HUES64 (cell line): ENCODE measurements around the gene CFDP1.
"Not testable (repeated sequence)": the region's sequence is repeated elsewhere in the genome, so short reads cannot be mapped to it uniquely, and the experiment has no call there.

Experiments
- H3K27ac ChIP-seq: 2 replicates; pipeline ENCODE4 v1.7.0; 2013; ENCODE audit warnings: low read depth, low read length, inconsistent platforms
- H3K27me3 ChIP-seq: 2 replicates; pipeline ENCODE4 v1.6.1; 2013; ENCODE audit warnings: mild to moderate bottlenecking, low read length; ENCODE audit not compliant: insufficient read depth
- H3K36me3 ChIP-seq: 2 replicates; pipeline ENCODE4 v1.6.1; 2013; ENCODE audit warnings: mild to moderate bottlenecking, low read length; ENCODE audit not compliant: insufficient read depth
- H3K4me1 ChIP-seq: 2 replicates; pipeline ENCODE4 v1.6.1; 2013; ENCODE audit warnings: mild to moderate bottlenecking, low read length, moderate library complexity; ENCODE audit not compliant: insufficient read depth
- H3K4me3 ChIP-seq: 2 replicates; pipeline ENCODE4 v1.5.1; 2013; ENCODE audit warnings: mild to moderate bottlenecking, low read length, moderate library complexity
- H3K9ac ChIP-seq: 2 replicates; pipeline ENCODE4 v1.6.1; 2013; ENCODE audit warnings: mild to moderate bottlenecking, low read depth, low read length
- H3K9me3 ChIP-seq: 2 replicates; pipeline ENCODE4 v1.6.1; 2013; ENCODE audit warnings: low read depth, low read length; ENCODE audit not compliant: insufficient read depth
- WGBS: fragments of 150-250, 120-280 bp; methylation state at CpG from one replicate; pipeline ENCODE4 v1.1.7; 2013; ENCODE audit warnings: missing lambda C conversion rate; 5-methylcytosine and 5-hydroxymethylcytosine counted together

Gene CFDP1

GRCh38 chr16:75269358-75269757 is 163.9 kb downstream of the CFDP1 start:
- WGBS, result 95% methylated on average over 8 of the region's 9 CpGs
- H3K9ac ChIP-seq, H3K4me1 ChIP-seq, H3K36me3 ChIP-seq, H3K27ac ChIP-seq, H3K4me3 ChIP-seq, H3K9me3 ChIP-seq, H3K27me3 ChIP-seq: not testable (repeated sequence)

- Histone ChIP-seq H3K9ac (no peak overlapping the region), H3K27ac (no peak overlapping the region)
- WGBS, result 79% methylated on average over 10 of the region's 10 CpGs
Observed at GRCh38 chr16:75267631-75268264, 165.6 kb downstream of the CFDP1 start.

GRCh38 chr16:75266738-75267630 is 166.3 kb downstream of the CFDP1 start:
- H3K27me3 ChIP-seq, result no peaks in the 10 kb centered on the region
- no peaks in the 10 kb centered on the region for H3K9me3 ChIP-seq
- H3K27ac ChIP-seq, result no peak overlapping the region
- H3K4me3 ChIP-seq, result no peak overlapping the region
- H3K9ac ChIP-seq, result peak overlapping the region; percentile 91; the same call in 1 of the 2 replicates
- H3K36me3 ChIP-seq, result peaks cover 3% of the 10 kb centered on the region; the same call in 1 of the 2 replicates
- H3K4me1 ChIP-seq, result peaks cover 8% of the 10 kb centered on the region; the same call in 1 of the 2 replicates
- WGBS, result 91% methylated on average over 27 of the region's 27 CpGs

More at GRCh38 chr16:75267631-75268264, 165.6 kb downstream of the CFDP1 start:
- Histone ChIP-seq H3K27me3 (no peaks in the 10 kb centered on the region), H3K36me3 (peaks cover 3% of the 10 kb centered on the region; the same call in 1 of the 2 replicates), H3K4me3 (no peak overlapping the region), H3K4me1 (peaks cover 8% of the 10 kb centered on the region; the same call in 1 of the 2 replicates), H3K9me3 (no peaks in the 10 kb centered on the region)

DNA sequence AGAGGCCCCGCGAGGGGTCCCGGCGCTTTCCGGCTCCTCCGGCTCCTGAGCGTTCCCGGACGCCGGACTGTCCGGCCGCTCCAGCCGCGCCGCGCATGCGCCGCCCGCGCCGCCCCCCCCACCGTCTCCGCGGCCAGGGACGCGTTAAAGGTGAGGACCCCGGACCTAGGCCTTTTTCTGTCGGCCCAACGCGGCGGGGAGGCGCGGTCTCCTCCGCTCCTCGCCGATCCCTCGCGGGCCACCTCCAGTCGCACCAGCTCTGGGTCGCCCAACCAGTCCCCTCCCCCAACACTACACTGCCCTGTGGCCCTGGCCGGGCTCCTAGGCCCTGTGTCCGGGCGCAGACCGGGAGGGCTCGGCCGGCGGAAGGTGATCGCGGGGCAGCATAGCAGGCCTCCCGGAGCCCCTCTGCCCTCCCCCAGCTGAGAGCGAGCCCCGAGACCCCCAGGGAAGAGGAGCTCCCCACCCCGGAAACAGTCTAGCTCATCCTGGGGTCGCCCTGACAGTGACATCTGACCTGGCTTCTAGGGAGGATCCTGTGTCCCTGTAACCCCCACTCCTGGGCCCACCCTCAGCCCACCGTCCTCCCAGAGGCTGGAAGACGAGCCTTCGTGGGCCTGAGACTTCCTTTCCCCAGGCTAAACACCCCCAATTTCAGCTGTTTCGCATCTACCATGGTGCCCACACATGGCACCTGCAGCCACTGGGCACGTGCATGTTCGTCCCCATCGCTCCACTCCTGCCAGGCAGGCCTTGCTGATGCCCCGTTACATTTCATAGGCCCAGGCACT is 167.2 kb downstream of the CFDP1 start:
- no peaks in the 10 kb centered on the region for H3K27me3 ChIP-seq
- WGBS, result 12% methylated on average over 62 of the region's 62 CpGs
- H3K4me3 ChIP-seq, result peak overlapping the region; percentile 93
- no peaks in the 10 kb centered on the region for H3K9me3 ChIP-seq
- H3K36me3 ChIP-seq, result peaks cover 3% of the 10 kb centered on the region; the same call in 1 of the 2 replicates
- H3K4me1 ChIP-seq, result peaks cover 10% of the 10 kb centered on the region; the same call in 1 of the 2 replicates
- peak overlapping the region; percentile 91 for H3K9ac ChIP-seq
- no peak overlapping the region; the same call in 1 of the 2 replicates for H3K27ac ChIP-seq

DNA sequence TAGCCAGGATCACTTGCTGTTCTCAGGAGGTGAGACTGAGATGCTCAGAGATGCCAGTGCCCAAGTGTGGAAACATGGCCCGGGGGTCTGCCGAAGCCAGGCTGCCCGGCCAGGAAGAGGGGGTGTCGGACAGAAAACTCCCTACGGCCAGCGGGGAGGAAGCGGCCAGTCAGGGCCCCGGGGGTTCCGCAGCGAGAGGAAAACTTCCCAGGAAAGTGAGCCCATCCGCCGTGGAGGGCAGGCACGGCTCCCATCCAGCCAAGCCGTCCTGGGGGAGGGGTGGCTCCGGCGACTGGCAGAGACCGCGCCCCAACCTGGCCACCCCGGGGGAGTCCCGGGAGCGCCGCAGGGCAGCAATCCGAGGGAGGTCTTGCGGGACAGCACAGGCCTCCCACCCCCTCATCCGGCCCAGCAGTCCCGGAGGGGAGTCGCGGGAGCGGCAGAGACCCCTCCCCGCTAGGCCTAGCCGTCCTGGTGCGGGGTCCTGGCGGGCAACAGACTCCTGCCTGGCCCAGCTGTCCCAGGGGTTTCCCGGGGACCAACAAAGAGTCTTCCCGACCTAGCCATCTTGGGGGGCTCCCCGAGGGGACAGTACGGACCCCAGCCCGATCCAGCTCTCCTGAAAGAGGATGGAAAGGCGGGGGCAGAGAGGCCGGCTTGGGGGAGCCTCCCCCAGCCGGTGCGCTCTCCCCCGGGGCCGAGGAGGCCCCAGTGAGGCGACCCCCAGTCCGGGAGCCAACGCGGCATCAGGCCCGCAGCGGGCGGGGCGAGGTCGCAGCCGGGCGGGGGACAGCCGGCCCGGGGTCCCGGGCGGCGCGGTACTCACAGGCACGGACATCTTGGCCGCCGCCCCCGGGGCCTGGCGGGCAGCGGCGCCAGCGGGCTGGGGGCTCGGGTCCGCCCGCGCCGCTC is 168.0 kb downstream of the CFDP1 start:
- H3K36me3 ChIP-seq, result peaks cover 3% of the 10 kb centered on the region; the same call in 1 of the 2 replicates
- H3K9ac ChIP-seq, result peak overlapping the region; percentile 91

DNA sequence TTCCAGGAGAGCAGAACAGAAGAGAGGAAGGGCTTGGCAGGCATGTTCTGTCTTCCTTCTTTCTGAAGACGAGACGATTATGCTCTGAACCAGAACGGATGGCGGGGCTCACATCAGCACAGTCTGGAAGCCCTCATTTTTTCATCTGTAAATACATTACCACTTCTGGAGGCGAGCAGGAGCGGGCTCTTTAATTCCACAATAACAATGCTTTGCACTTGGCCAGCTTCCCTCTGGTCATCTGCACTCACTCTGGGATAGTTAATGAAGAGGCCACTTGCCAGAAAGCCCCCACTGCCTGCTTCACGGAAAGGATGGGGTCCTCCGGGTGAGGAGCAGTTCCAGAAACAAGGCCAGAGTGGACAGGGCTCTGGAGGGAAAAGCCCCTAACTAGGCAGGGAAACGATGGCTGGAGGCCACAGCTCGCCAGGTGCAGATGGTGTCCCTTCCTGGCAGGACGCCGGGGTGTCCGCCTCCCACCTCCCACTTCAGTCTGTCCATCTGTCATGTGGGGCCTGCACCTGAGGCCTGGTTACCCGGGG is 168.8 kb downstream of the CFDP1 start:
- 72% methylated on average over 14 of the region's 14 CpGs for WGBS
- Histone ChIP-seq H3K4me3 (peak overlapping the region; percentile 93), H3K27ac (no peak overlapping the region), H3K9ac (peak overlapping the region; percentile 91), H3K27me3 (no peaks in the 10 kb centered on the region), H3K36me3 (peaks cover 3% of the 10 kb centered on the region; the same call in 1 of the 2 replicates), H3K4me1 (peaks cover 12% of the 10 kb centered on the region; the same call in 1 of the 2 replicates), H3K9me3 (no peaks in the 10 kb centered on the region)

More for the DNA sequence above, 168.0 kb downstream of the CFDP1 start:
- Histone ChIP-seq H3K4me3 (peak overlapping the region; percentile 93), H3K27ac (peak overlapping the region; percentile 73), H3K4me1 (peaks cover 12% of the 10 kb centered on the region; the same call in 1 of the 2 replicates), H3K27me3 (no peaks in the 10 kb centered on the region), H3K9me3 (no peaks in the 10 kb centered on the region)
- 2% methylated on average over 74 of the region's 74 CpGs for WGBS

DNA sequence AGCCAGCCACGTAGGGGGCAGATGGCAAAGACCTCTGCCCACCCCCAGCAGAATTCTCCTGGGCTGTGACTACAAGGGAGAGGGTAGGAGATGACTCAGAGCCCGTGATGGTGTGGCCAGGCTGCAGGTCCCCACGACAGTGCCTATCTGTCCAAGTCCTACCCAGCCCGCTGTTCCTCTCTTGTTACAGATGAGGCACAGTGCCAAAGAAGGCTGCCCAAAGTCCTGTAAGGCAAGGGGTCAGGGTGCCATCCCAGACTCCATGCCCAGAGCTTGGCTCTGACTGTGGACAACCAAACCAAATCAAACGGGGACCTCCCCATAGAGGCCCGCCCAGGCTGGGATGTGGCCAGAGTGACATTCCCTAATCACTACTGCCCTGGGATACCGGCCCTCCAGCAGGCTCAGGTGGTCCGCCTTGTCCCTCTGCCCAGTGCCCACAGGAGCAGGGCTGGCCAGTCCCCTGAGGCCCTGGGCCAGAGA is 169.3 kb downstream of the CFDP1 start:
- WGBS, result 78% methylated on average over 8 of the region's 8 CpGs

GRCh38 chr16:75263291-75263962 is 169.9 kb downstream of the CFDP1 start:
- Histone ChIP-seq H3K36me3 (peaks cover 3% of the 10 kb centered on the region; the same call in 1 of the 2 replicates), H3K4me3 (no peak overlapping the region), H3K9me3 (no peaks in the 10 kb centered on the region), H3K27ac (no peak overlapping the region), H3K9ac (no peak overlapping the region), H3K4me1 (peaks cover 13% of the 10 kb centered on the region), H3K27me3 (no peaks in the 10 kb centered on the region)
- 90% methylated on average over 14 of the region's 14 CpGs for WGBS

More for the DNA sequence above, 169.3 kb downstream of the CFDP1 start:
- Histone ChIP-seq H3K4me3 (peak overlapping the region; percentile 93), H3K9me3 (no peaks in the 10 kb centered on the region), H3K4me1 (peaks cover 12% of the 10 kb centered on the region; the same call in 1 of the 2 replicates), H3K27me3 (no peaks in the 10 kb centered on the region), H3K9ac (no peak overlapping the region), H3K27ac (no peak overlapping the region), H3K36me3 (peaks cover 3% of the 10 kb centered on the region; the same call in 1 of the 2 replicates)

- H3K4me1 ChIP-seq, result peaks cover 17% of the 10 kb centered on the region
- no peaks in the 10 kb centered on the region for H3K27me3 ChIP-seq
- no peak overlapping the region for H3K9ac ChIP-seq
- H3K27ac ChIP-seq, result no peak overlapping the region
- no peaks in the 10 kb centered on the region for H3K9me3 ChIP-seq
- WGBS, result 84% methylated on average over 5 of the region's 5 CpGs
- no peak overlapping the region for H3K4me3 ChIP-seq
- peaks cover 3% of the 10 kb centered on the region; the same call in 1 of the 2 replicates for H3K36me3 ChIP-seq
Observed at GRCh38 chr16:75262800-75263127, 170.5 kb downstream of the CFDP1 start.
